ENCODE data around the gene ANKRD55. TPM values are rescaled to one million over a fixed set of nuclear protein-coding genes. Genes with fewer than 3 reads are reported as not detected.
"Not testable (repeated sequence)": the region's sequence is repeated elsewhere in the genome, so short reads cannot be mapped to it uniquely, and the experiment has no call there.

ANKRD55 gene
- total RNA-seq, 6 donors from 2014 or later, result 0.23 to 1.7 (median 0.98) TPM; not detected in 1

- Histone ChIP-seq H3K36me3 (no peaks in the 10 kb centered on the region), H3K9me3 (no peaks in the 10 kb centered on the region), H3K27ac (no peak overlapping the region), H3K4me1 (no peaks in the 10 kb centered on the region), H3K27me3 (no peaks in the 10 kb centered on the region), H3K4me3 (no peak overlapping the region)
- WGBS, 2 donors, result 88 to 91% methylated on average over 5 of the region's 5 CpGs
- ATAC-seq (ENCODE audit: low FRiP score in 2 of 2), result no peak
- no peak for DNase-seq
- TF ChIP-seq POLR2AphosphoS5 (IDR thresholded peaks at IDR 0.05), result no peak
- TF ChIP-seq, protein P1, sequence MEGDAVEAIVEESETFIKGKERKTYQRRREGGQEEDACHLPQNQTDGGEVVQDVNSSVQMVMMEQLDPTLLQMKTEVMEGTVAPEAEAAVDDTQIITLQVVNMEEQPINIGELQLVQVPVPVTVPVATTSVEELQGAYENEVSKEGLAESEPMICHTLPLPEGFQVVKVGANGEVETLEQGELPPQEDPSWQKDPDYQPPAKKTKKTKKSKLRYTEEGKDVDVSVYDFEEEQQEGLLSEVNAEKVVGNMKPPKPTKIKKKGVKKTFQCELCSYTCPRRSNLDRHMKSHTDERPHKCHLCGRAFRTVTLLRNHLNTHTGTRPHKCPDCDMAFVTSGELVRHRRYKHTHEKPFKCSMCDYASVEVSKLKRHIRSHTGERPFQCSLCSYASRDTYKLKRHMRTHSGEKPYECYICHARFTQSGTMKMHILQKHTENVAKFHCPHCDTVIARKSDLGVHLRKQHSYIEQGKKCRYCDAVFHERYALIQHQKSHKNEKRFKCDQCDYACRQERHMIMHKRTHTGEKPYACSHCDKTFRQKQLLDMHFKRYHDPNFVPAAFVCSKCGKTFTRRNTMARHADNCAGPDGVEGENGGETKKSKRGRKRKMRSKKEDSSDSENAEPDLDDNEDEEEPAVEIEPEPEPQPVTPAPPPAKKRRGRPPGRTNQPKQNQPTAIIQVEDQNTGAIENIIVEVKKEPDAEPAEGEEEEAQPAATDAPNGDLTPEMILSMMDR (IDR thresholded peaks at IDR 0.05), result no peak
- no peak for TF ChIP-seq POLR2A (IDR thresholded peaks at IDR 0.05)
- no peak for TF ChIP-seq EP300 (IDR thresholded peaks at IDR 0.05)
Observed at GRCh38 chr5:56227691-56228090, 5.4 kb downstream of the ANKRD55 start.

DNA sequence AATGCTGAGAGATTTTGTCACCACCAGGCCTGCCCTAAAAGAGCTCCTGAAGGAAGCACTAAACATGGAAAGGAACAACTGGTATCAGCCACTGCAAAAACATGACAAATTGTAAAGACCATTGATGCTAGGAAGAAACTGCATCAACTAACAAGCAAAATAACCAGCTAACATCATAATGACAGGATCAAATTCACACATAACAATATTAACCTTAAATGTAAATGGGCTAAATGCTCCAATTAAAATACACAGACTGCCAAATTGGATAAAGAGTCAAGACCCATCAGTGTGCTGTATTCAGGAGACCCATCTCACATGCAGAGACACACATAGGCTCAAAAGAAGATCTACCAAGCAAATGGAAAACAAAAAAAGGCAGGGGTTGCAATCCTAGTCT lies 9.8 kb downstream of the ANKRD55 start:
- not testable (repeated sequence) for H3K9me3 ChIP-seq; H3K27ac ChIP-seq; H3K36me3 ChIP-seq; DNase-seq; ATAC-seq (ENCODE audit: low FRiP score in 2 of 2); H3K4me1 ChIP-seq; H3K4me3 ChIP-seq; H3K27me3 ChIP-seq

- 69 to 72% methylated on average over 5 to 6 of the region's 6 CpGs for WGBS, 2 donors
- not testable (repeated sequence) for H3K27me3 ChIP-seq; H3K9me3 ChIP-seq; H3K4me1 ChIP-seq; H3K4me3 ChIP-seq; H3K36me3 ChIP-seq; DNase-seq; H3K27ac ChIP-seq; ATAC-seq (ENCODE audit: low FRiP score in 2 of 2)
Observed at GRCh38 chr5:56221601-56222000, 11.5 kb downstream of the ANKRD55 start.

DNA sequence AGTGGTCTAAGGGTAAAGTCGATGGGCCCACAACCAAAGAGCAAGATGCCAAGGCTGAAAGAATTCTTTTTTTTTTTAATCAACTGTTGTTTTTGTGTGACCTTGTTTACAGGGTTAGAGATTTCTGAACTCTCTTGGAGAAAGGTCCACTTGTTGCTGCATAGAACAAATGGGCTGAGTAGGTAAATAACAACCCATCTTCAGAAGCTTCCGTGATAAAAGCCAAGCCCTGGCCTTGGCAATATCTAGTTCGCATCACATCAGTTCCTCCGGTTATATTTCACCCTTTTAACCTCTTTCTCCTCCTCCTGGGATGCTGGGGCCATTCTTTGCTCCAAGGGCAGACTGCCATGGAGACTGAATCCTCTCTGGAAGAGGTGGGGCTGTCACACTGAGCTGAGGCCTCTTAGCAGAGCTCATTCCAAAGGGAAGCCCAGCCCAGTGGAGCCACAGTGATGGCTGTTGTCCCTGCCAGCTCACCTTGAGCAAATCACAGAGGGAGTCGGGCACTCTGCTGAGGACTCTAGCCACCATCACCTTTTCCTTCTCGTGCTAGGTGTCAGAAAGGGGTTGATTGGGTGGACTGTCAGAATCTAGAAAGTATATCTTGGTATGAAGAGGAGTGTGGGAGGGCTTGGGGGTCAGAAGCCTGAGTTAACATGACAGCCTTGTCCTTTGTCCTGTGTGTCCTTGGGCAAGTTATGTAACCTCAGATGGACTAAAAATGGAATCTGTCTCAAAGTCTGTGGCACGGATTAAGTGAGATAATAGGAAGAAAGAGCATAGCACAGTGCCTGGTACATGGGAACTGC lies 17.9 kb downstream of the ANKRD55 start:
- Histone ChIP-seq H3K36me3 (no peaks in the 10 kb centered on the region), H3K9me3 (peaks cover 0 to 3% (median 0%) of the 10 kb centered on the region in 4 donors), H3K27me3 (no peaks in the 10 kb centered on the region), H3K27ac (no peak overlapping the region), H3K4me1 (peaks cover 0 to 2% (median 0%) of the 10 kb centered on the region in 4 donors), H3K4me3 (no peak overlapping the region)
- WGBS, 2 donors, result 82 to 96% methylated on average over 7 of the region's 7 CpGs
- no peak for TF ChIP-seq POLR2A (IDR thresholded peaks at IDR 0.05)
- no peak for TF ChIP-seq EP300 (IDR thresholded peaks at IDR 0.05)
- TF ChIP-seq, protein P1 (IDR thresholded peaks at IDR 0.05), result no peak
- TF ChIP-seq POLR2AphosphoS5 (IDR thresholded peaks at IDR 0.05), result no peak
- ATAC-seq (ENCODE audit: low FRiP score in 2 of 2) (peak in 1 of 2 donors; percentile 34), DNase-seq (no peak)

- DNase-seq; H3K4me3 ChIP-seq; H3K36me3 ChIP-seq; ATAC-seq (ENCODE audit: low FRiP score in 2 of 2); H3K27ac ChIP-seq; H3K9me3 ChIP-seq; H3K27me3 ChIP-seq; H3K4me1 ChIP-seq: not testable (repeated sequence)
- 82 to 85% methylated on average over 4 of the region's 4 CpGs for WGBS, 2 donors
Observed at GRCh38 chr5:56213886-56214535, 19.1 kb downstream of the ANKRD55 start.

DNA sequence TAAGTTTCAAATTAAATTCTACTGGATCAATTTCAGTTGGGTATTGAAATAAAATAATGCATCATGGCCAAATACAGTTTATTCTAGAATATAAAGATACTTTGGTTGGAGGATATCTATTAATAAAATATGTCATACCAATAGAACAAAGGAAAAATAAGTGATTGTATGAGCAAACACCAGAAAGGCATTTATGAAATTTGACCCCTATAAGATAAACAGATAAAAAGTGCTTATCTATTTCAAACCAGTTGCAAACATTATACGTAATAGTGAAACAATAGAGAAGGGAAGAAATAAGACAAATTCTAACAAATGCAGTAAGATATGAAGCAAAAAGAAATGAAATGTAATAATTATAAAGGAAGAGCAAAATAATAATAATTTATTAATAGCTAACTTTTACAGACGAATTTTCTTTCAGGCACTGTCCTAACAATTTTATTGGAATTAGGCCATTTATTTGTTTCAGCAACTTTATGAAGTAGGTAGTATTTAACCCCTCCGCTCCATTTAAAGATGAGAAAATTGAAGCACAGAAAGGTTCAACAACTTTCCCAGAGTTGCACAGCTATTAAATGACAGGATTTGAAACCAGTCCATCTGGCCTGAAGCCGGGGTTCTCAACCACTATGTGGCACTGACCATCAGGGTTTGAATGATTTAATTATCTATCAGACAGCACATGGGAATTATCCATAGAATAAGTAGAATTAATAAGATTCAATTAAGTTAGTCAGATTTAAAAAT lies 20.8 kb downstream of the ANKRD55 start:
- H3K9me3 ChIP-seq, result peaks cover 0 to 3% (median 0%) of the 10 kb centered on the region in 4 donors
- TF ChIP-seq EP300 (IDR thresholded peaks at IDR 0.05) (no peak), POLR2AphosphoS5 (IDR thresholded peaks at IDR 0.05) (no peak), POLR2A (IDR thresholded peaks at IDR 0.05) (no peak)
- TF ChIP-seq, protein P1 (IDR thresholded peaks at IDR 0.05), result no peak
- DNase-seq (no peak), ATAC-seq (ENCODE audit: low FRiP score in 2 of 2) (no peak)
- H3K36me3 ChIP-seq, result no peaks in the 10 kb centered on the region
- WGBS, 2 donors, result 65 to 71% methylated on average over 4 of the region's 4 CpGs
- no peaks in the 10 kb centered on the region for H3K27me3 ChIP-seq
- H3K4me1 ChIP-seq, result peaks cover 0 to 2% (median 0%) of the 10 kb centered on the region in 4 donors
- H3K27ac ChIP-seq, result no peak overlapping the region
- no peak overlapping the region for H3K4me3 ChIP-seq
